SIG-M5 treated with dmso at 0.1 percent for 504 hours (cell line): ENCODE measurements around the gene FAM72D.
"Not testable (repeated sequence)": the region's sequence is repeated elsewhere in the genome, so short reads cannot be mapped to it uniquely, and the experiment has no call there.

Experiments
- DNase-seq: peaks from one replicate; lab custom pipeline; 2025; ENCODE audit not compliant: unreplicated experiment; lab: John Stamatoyannopoulos, UW

Gene FAM72D

DNA sequence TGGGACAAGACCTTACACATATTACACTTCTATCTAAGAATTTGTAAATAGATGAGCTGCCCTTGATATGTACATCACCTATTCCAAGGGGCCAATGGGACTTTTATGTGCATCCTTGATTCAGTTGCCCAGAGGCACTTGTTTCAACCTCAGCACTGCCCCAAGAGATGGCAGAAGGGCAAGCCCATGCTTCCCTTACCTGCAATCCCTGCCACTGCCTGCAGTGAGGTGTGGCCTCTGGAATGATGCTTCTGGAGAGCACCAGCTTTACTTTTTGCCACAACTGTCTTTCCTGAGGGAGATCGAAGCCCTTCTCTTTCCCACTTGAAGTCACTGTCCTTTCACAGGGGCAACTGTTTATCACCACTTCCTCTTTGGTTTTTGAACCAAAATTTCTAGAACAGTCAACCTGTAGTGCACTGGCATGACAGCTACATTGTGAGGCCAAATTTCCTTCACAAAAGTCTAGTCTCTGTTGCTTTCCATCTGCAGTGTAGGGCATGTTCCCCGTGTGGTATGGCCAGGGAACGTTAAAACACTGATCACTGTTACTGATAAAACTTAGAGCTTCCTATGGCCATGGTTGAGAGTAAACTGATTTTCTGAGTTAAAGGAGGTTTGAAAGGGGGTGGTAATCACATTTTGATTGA, 48.6 kb downstream of the FAM72D start:
- DNase-seq = not testable (repeated sequence)

DNA sequence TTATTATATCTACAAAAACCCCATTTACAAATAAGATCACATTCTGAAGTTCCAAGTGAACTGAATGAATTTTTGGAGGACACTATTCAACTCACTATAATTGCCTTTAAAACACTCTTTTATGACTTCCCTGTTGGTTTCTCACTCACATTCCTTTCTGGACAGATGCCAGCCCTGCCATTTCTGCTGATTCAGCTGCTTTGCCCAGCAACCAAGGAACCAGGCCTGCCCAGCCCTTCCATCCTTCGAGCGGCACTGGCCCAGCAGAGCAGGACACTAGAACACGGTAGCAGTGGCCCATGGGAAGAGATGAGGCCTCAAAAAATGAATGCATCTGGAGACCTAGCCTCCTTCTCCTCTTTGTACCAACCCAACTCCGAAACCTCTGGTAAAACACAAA, 50.5 kb downstream of the FAM72D start:
- not testable (repeated sequence) for DNase-seq

GRCh38 chr1:145147172-145147571, 51.4 kb downstream of the FAM72D start:
- DNase-seq = not testable (repeated sequence)

DNA sequence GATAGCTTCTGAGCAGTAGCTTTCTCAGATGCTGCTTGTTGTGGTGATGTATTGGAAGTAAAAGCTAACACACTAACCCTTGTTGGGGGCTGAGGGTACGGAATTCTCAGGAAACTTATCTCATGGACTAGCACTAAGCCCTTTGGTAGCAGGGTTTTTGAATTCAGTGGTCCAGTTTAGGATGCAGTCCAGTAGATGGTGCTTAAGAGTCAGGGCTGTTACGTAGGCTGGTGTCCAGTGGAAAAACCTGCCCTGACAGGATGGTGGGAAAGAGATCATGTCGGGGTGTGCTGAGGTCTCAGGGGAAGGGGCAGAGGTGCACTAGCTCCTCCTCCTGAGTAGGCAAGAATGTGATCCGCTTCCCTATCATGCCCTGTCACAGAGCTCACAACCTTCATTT, 59.6 kb downstream of the FAM72D start:
- not testable (repeated sequence) for DNase-seq

- DNase-seq = not testable (repeated sequence)
Observed at GRCh38 chr1:145155873-145156272, 60.1 kb downstream of the FAM72D start.

DNA sequence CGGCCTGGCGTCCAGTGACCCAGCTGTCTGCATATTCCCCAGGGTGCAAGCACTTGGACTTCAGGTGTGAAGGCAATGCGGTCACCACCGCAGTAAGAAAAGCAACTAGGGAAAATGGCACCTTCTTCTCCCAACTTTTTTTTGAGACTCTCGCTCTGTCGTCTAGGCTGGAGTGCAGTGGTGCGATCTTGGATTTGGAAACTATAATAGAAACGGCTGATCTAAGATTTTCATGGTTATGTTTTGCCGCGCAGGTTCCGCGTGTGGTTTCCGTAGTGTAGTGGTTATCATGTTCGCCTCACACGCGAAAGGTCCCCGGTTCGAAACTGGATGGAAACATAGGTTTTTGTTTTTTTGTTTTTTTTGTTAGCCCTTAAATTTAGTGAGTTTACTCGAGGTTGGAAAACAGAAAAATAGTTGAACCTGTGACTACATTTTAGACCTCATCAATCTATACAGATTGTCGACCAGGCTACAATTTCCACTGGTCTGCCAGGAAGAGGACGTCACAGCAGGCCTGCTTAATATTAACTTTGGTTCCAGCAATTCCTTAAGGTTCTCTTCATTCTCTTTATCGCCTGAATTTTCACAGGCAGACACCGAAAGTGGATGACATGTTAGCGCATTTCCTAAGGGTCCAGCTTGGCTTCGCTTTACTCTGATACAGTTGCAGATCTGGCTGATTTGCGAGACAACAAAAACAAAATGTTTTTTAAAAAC, 61.3 kb downstream of the FAM72D start:
- DNase-seq = peak; percentile 52

DNA sequence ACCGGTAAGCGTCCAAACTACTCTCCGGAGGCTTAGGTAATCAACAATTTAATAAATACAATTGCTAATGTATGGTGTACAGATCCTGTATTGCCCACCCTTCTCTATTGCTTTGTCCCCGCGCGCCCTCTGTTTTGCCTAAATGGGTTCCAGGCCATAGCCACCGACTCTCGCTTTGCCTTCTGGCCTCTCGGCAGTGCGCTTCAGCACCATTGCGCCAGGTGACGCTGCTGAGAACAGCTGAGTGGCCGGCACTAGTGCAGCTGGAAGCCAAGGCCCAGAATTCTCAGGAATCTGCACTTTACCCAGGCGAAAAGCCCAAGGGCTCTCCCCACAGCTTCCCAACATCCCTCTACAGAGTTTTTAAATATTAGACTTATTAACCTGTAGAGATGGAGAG, 61.9 kb downstream of the FAM72D start:
- DNase-seq = not testable (repeated sequence)

- not testable (repeated sequence) for DNase-seq
Observed at GRCh38 chr1:145161046-145161752, 65.4 kb downstream of the FAM72D start.
